Upper lobe of left lung (tissue), 6 donors: ENCODE data around the gene FOXB1. TPM values are rescaled to one million over a fixed set of nuclear protein-coding genes. Genes with fewer than 3 reads are reported as not detected.

ENCODE experiments used
- ATAC-seq, 2 donors: fragments of 200-7000 bp; cut with Tn5 transposase; one replicate each; pipeline ENCODE4 v1.9.1; 2022; ENCODE audit warnings: mild to moderate bottlenecking in 2 of 2, moderate library complexity in 2 of 2; ENCODE audit not compliant: low FRiP score in 2 of 2
- DNase-seq, 2 donors: peaks; one replicate each; pipeline ENCODE4 v3.0.0-alpha.2; 2019 to 2020
- H3K27ac ChIP-seq, 4 donors: fragments of 200-600 bp; sonication (generic); one replicate each; pipeline ENCODE4 v1.5.1; 2016 to 2019
- H3K27me3 ChIP-seq, 4 donors: fragments of 200-600 bp; sonication (generic); one replicate each; pipeline ENCODE4 v1.5.1; 2017 to 2019
- H3K36me3 ChIP-seq, 4 donors: fragments of 200-600 bp; sonication (generic); one replicate each; pipeline ENCODE4 v1.5.1; 2016 to 2019
- H3K4me1 ChIP-seq, 4 donors: fragments of 200-600 bp; sonication (generic); one replicate each; pipeline ENCODE4 v1.5.1; 2018 to 2019
- H3K4me3 ChIP-seq, 4 donors: fragments of 200-600 bp; sonication (generic); one replicate each; pipeline ENCODE4 v1.5.1; 2017 to 2019; ENCODE audit warnings: mild to moderate bottlenecking in 2 of 4, moderate library complexity in 1 of 4
- H3K9me3 ChIP-seq, 4 donors: fragments of 200-600 bp; sonication (generic); one replicate each; pipeline ENCODE4 v1.5.1; 2018 to 2019
- EP300 ChIP-seq, 4 donors: sonication (generic); formaldehyde crosslinking; IDR thresholded peaks; one replicate each; pipeline ENCODE4 v1.5.1; 2017; ENCODE audit warnings: antibody characterized with exemption in 4 of 4, control low read depth in 2 of 4
- POLR2A ChIP-seq, 4 donors: fragments of 450-650 bp; IDR thresholded peaks; one replicate each; pipeline ENCODE4 v1.5.1; 2016 to 2017; ENCODE audit warnings: antibody characterized with exemption in 4 of 4, mild to moderate bottlenecking in 2 of 4
- POLR2AphosphoS5 ChIP-seq, 2 donors: sonication (generic); formaldehyde crosslinking; IDR thresholded peaks; one replicate each; pipeline ENCODE4 v1.5.1; 2017; ENCODE audit warnings: antibody characterized with exemption in 2 of 2
- WGBS, 2 donors: methylation state at CpG; one replicate each; pipeline ENCODE4 v1.1.5; 2017 to 2018; 5-methylcytosine and 5-hydroxymethylcytosine counted together
- total RNA-seq, 6 donors: library from RNA; depleted of rRNA in 4 of 6; stranded (reverse); fragments of >200 nt in 4 of 6; gene quantifications; one replicate each; pipeline versions ENCODE4 v1.1.0 to v1.2.1, GENCODE V29; 2016 to 2021
- TF ChIP-seq, protein P1 (sequence below), 6 experiments: fragments of 450-650 bp in 4 of 6; fragments of 200-600 bp in 2 of 6; sonication (generic) in 2 of 6; IDR thresholded peaks; one replicate each; pipeline ENCODE4 v1.5.1; 2016 to 2019; ENCODE audit warnings: antibody characterized with exemption in 6 of 6
- donor health status: DM: no; HTN: no; CAD: no; lungs with moderate emphysema.
- donor health status: DM: no; HTN: yes; CAD: no; lungs with severe emphysema.

FOXB1 gene
- total RNA-seq, 6 donors from 2014 or later: not detected

- H3K4me1 ChIP-seq: no peaks in the 10 kb centered on the region
- no peaks in the 10 kb centered on the region for H3K36me3 ChIP-seq
- TF ChIP-seq, protein P1, sequence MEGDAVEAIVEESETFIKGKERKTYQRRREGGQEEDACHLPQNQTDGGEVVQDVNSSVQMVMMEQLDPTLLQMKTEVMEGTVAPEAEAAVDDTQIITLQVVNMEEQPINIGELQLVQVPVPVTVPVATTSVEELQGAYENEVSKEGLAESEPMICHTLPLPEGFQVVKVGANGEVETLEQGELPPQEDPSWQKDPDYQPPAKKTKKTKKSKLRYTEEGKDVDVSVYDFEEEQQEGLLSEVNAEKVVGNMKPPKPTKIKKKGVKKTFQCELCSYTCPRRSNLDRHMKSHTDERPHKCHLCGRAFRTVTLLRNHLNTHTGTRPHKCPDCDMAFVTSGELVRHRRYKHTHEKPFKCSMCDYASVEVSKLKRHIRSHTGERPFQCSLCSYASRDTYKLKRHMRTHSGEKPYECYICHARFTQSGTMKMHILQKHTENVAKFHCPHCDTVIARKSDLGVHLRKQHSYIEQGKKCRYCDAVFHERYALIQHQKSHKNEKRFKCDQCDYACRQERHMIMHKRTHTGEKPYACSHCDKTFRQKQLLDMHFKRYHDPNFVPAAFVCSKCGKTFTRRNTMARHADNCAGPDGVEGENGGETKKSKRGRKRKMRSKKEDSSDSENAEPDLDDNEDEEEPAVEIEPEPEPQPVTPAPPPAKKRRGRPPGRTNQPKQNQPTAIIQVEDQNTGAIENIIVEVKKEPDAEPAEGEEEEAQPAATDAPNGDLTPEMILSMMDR (IDR thresholded peaks at IDR 0.05): no peak
- TF ChIP-seq EP300 (IDR thresholded peaks at IDR 0.05) (no peak), POLR2AphosphoS5 (IDR thresholded peaks at IDR 0.05) (no peak), POLR2A (IDR thresholded peaks at IDR 0.05) (no peak)
- H3K4me3 ChIP-seq: no peak overlapping the region
- ATAC-seq: no peak
- no peaks in the 10 kb centered on the region for H3K27me3 ChIP-seq
- H3K9me3 ChIP-seq: peaks cover 0 to 28% (median 11%) of the 10 kb centered on the region in 4 donors
- no peak for DNase-seq
- H3K27ac ChIP-seq: no peak overlapping the region
- 92 to 95% methylated on average over 6 of the region's 6 CpGs for WGBS, 2 donors
Measured at GRCh38 chr15:59965741-59966140, 38.4 kb upstream of the FOXB1 start.

DNA sequence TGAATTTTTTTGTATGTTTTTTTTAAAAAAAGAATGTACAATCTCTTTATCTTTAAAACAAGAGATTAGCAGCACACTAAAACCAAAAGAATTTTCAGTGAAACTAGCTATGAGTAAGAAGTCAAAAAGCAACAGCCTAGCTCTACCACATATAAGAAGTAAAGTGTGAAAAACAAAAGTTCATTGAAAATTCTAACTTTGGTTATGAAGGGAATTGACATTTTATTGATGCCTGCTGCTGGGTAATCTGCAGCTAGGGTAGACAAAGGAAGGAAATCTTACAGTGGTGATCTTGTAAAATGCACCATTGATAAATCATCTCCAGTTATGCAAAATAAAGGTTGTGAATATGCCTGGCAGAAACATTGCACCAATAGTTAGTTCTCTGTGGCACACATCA lies 37.8 kb upstream of the FOXB1 start:
- H3K4me1 ChIP-seq: no peaks in the 10 kb centered on the region
- H3K36me3 ChIP-seq: no peaks in the 10 kb centered on the region
- no peak overlapping the region for H3K4me3 ChIP-seq
- H3K27ac ChIP-seq: no peak overlapping the region
- ATAC-seq (no peak), DNase-seq (no peak)
- TF ChIP-seq POLR2AphosphoS5 (IDR thresholded peaks at IDR 0.05): no peak
- TF ChIP-seq EP300 (IDR thresholded peaks at IDR 0.05): no peak
- no peak for TF ChIP-seq POLR2A (IDR thresholded peaks at IDR 0.05)
- TF ChIP-seq, protein P1 (IDR thresholded peaks at IDR 0.05): no peak
- no peaks in the 10 kb centered on the region for H3K27me3 ChIP-seq
- peaks cover 0 to 24% (median 6%) of the 10 kb centered on the region in 4 donors for H3K9me3 ChIP-seq

DNA sequence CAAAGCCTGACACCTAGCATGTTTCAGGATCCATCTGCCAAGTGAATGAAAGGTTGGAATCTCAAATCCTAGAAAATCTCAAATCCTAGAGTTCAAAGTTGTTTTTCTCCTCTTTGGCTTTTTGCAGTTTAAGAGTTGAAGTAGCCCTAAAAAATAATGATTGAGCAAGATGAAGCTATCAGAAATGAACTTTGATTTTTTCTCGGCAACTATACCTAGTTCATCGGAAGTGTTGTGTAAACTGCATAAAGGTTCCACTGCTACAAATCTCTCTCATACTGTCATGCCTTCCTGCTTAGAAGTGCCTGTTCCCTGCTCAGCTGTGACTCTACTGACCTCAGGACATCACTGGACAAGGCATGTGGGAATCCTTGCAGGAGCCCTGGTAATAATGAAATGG lies 35.8 kb upstream of the FOXB1 start:
- Histone ChIP-seq H3K9me3 (peaks cover 0 to 18% (median 2%) of the 10 kb centered on the region in 4 donors), H3K36me3 (no peaks in the 10 kb centered on the region), H3K4me1 (no peaks in the 10 kb centered on the region), H3K4me3 (no peak overlapping the region), H3K27me3 (no peaks in the 10 kb centered on the region), H3K27ac (no peak overlapping the region)
- WGBS, 2 donors: 98% methylated on average over 2 of the region's 2 CpGs
- no peak for DNase-seq
- ATAC-seq: no peak
- TF ChIP-seq POLR2A (IDR thresholded peaks at IDR 0.05): no peak
- TF ChIP-seq, protein P1 (IDR thresholded peaks at IDR 0.05): no peak
- TF ChIP-seq EP300 (IDR thresholded peaks at IDR 0.05): no peak
- TF ChIP-seq POLR2AphosphoS5 (IDR thresholded peaks at IDR 0.05): no peak

DNA sequence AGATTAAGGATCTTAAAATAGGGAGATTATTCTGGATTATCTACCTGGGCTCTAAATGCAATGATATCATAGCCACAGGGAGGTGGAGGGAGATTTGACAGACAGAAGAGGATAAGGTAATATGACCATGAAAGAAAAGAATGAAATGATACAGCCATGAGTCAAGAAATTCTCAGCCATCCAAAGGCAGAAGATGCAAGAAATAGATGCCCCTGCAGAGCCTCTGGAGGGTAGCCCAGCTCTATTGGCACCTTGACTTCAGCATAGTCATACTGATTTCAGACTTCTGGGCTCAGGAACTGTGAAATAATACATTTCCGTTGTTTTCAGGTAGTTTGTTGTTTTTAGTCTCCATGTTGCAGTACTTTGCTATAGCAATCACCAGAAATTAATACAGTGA lies 31.9 kb upstream of the FOXB1 start:
- Histone ChIP-seq H3K9me3 (no peaks in the 10 kb centered on the region), H3K4me1 (no peaks in the 10 kb centered on the region), H3K36me3 (no peaks in the 10 kb centered on the region), H3K27me3 (no peaks in the 10 kb centered on the region), H3K4me3 (no peak overlapping the region), H3K27ac (no peak overlapping the region)
- 75 to 78% methylated on average over 1 of the region's 1 CpG for WGBS, 2 donors
- ATAC-seq (no peak), DNase-seq (no peak)
- TF ChIP-seq EP300 (IDR thresholded peaks at IDR 0.05): no peak
- TF ChIP-seq POLR2AphosphoS5 (IDR thresholded peaks at IDR 0.05): no peak
- TF ChIP-seq, protein P1 (IDR thresholded peaks at IDR 0.05): no peak
- no peak for TF ChIP-seq POLR2A (IDR thresholded peaks at IDR 0.05)

DNA sequence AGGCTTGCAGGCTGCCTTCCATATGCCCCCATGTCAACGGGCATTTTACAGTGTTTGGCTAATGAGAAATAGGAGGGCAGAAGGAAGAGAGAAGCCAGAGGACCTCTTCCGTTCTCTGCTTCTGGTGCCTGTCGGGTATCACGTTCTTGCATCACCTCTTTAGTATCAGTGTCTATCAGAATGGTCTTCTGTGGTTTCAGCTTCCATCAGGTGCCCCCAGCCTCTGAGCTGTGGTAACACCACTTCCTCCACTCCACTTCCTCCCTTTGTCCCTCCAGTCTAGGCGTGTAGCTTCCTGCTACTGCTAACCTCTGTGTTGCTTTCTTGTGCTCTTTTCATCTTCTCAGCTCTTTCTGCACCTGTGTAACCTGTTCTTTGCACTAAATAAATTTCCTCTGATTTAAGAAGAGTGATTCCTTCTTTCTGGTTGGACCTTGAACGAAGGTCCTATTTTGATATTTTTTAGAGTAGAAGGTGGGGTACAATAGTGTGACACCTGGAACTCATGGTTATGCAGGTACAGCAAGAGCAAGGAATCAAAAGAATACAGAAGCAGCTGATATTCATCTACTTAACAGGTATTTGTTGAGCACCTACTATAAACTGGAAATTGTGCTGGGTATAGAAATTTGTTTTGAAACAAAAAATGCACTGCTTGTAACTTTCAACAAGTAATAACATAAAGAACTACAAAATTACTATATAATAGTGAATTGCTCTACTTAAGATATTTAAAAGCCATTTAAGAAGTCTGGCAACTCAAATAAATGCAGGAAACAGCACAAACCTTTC lies 27.4 kb upstream of the FOXB1 start:
- ATAC-seq (peak in 1 of 2 donors; percentile 31), DNase-seq (no peak)
- TF ChIP-seq POLR2AphosphoS5 (IDR thresholded peaks at IDR 0.05) (no peak), EP300 (IDR thresholded peaks at IDR 0.05) (no peak), POLR2A (IDR thresholded peaks at IDR 0.05) (no peak)
- TF ChIP-seq, protein P1 (IDR thresholded peaks at IDR 0.05): no peak

More for the DNA sequence above, 27.4 kb upstream of the FOXB1 start:
- Histone ChIP-seq H3K27me3 (no peaks in the 10 kb centered on the region), H3K27ac (no peak overlapping the region), H3K36me3 (no peaks in the 10 kb centered on the region), H3K4me1 (no peaks in the 10 kb centered on the region), H3K4me3 (no peak overlapping the region), H3K9me3 (no peaks in the 10 kb centered on the region)
- WGBS, 2 donors: 43 to 49% methylated on average over 6 of the region's 6 CpGs
